CD4-positive, alpha-beta T cell treated with Interleukin-4 for 4 hours (primary cell): ENCODE data around the gene LZIC.
"Not testable (repeated sequence)": the region's sequence is repeated elsewhere in the genome, so short reads cannot be mapped to it uniquely, and the experiment has no call there.

Experiments
- DNase-seq: peaks from one replicate; pipeline ENCODE4 v3.0.0-alpha.2; 2020

The LZIC gene

GRCh38 chr1:9942939-9943788 lies at the start of gene LZIC, which contains the start of gene NMNAT1:
TSS of gene LZIC (minus strand) at chr1:9943391. CDS start at chr1:9936619, 6,772 bp downstream.
TSS of gene NMNAT1 (plus strand) at chr1:9943475. CDS start at chr1:9972074, 28,599 bp downstream.
- peak; percentile 90 for DNase-seq

DNA sequence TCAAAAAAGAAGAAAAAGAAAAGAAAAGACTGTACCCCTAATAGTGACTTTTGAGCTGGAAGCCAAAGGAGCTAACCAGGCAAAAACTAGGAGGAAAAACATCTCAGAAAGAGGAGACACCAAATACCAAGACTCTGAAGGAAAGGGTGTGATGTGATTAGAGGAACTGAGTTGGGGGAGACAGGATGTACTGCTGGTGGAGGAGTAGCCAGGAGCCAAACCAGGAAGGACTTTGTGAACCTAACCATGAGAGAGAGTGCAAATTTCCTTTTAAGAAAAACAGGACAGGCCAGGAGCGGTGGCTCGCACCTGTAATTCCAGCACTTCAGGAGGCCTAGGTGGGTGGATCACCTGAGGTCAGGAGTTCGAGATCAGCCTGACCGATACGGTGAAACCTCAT lies 49.7 kb upstream of the LZIC start:
- DNase-seq = no peak

GRCh38 chr1:9990944-9991343 lies 47.8 kb upstream of the LZIC start:
- no peak for DNase-seq

DNA sequence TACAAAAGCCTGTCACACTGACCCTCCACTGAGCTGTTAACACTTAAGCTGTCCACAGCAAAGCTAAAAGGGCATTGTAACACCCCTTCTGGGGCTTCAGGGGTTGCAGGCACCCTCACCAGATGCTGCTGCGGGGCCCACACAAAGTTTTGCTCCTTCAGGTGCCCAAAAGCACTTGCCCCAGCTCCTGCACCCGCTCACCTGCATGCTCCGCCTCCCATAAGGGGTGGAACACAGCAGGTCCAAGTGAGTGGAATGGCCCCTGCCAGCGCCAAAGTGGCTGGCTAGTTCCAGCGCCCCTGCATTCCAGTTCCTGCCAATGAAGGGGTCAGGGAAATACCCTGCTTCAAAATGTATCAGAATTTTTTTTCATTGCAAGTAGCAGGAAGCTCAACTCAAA lies 46.6 kb upstream of the LZIC start:
- no peak for DNase-seq

- DNase-seq = no peak
These were observed 41.8 kb upstream of the LZIC start for GRCh38 chr1:9985001-9985400.

DNA sequence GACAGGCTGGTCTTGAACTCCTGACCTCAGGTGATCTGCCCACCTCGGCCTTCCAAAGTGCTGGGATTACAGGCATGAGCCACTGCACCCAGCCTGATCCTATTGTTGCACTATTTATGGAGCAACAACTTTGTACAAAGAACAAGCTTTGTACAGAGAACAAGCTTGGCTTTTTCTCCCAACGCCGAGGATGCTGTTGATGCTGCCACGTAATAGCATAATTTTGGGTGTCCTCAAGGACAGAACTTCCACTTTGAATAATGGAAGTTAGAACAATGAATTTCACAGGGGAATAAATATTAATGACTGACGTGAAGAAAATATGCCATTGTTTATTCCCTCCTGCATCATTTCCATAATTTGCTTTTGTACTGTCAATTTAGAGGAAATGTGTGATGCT lies 41.1 kb upstream of the LZIC start:
- no peak for DNase-seq

DNA sequence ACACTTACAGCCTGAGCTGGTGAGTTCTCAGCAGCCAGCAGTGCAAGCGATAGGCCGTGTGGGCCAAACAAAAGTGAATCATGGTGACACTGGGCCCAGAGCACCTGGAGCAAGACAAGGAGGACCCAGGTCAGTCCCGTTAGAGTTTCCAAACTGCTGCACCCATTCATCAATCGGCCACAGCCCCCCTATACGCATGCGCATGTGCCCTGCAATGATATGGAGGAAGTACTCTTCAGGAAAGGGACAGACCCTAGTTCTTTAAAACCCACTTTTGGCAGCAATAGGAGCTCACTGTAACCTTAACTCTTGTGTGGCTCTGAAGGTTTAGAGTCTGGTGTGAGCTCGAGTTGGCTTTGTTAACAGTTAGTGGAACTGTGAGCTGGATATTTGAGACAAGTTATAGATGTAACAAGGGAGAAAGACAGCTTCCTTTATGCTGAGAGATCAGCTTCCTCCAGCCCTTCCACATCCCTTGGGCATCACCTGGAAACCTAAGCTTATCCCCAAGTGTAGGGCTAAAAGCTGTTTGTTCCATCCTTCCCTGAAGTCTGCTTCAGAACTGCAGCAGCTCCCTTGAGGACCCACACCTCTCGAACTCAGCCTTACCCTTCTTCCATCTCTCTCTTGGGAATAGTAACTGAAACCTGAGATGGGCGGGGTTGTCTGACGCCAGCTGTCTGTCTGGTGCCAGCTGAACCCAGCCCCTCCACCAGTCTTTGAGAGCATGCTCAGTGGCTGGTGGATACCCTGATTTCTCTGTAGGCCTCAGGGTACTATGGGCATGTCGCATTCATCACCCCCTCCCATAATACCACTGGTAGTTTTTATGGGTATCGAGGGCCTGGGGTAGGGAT lies 17.7 kb upstream of the LZIC start:
- DNase-seq = no peak

GRCh38 chr1:9960011-9960410 lies 16.8 kb upstream of the LZIC start:
- DNase-seq = no peak

DNA sequence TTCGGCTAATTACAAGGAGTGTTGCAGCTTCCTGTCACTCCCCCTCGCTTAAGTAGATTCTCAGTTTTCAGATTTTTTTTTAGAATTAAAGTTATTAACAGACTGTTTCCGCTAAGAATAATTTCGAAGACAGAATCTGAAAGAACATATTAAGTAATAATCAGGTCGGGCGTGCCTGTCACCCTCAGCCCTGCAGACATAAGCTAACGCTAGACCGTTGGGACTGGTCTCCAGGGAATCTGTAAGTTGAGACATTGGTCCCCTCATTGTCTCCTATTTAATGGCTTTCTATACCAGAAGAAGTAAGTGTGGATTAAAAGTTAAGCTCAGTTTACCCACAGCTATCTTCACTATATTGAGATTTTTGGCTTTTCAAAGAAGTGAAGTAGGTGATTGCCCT lies 14.5 kb upstream of the LZIC start:
- no peak for DNase-seq

DNA sequence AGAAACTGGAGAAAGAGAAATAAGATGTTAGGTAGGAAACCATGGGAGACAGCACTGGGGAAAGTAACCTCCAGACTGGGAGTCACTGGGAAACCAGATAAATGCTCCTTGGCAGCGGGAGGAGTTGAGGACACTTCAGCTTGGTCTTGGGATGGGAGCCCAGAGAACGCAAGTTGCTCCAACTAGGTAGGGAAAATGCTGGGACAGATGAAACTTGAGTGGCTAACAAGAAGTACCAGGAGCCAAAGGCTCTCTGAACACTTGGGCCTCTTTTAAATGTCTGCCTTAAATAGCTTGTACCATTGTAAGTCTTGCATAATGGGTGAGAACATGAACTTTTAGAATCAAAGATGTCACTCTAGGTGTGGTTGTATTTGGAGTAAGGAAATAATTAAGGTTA lies 3.1 kb upstream of the LZIC start:
- DNase-seq = no peak

DNA sequence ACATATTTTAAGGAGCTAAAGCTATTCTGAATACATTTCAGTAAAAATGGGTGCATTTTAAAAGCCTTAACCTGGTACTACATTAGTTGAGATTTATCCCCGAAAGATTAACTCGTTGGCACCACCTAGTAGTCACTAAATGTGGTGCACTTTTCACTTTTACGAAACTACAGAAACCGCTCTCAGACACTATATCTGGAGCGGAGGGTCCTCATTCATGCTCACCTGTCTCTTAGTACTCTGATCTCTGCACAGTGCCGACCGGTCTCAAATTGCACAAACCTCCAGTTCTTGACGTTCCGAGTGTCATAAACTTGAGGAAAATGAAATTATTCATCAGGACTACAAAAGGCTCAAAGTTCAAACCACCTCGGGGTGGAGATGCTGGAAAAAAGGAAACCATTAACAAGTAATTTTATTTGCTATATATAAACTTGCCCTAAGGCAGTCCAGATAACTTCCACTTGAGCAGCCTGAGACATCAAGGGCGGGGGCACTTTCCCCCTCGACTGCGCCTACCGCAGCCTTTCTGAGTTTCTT lies 722 bp downstream of the LZIC start:
- DNase-seq = peak; percentile 48

DNA sequence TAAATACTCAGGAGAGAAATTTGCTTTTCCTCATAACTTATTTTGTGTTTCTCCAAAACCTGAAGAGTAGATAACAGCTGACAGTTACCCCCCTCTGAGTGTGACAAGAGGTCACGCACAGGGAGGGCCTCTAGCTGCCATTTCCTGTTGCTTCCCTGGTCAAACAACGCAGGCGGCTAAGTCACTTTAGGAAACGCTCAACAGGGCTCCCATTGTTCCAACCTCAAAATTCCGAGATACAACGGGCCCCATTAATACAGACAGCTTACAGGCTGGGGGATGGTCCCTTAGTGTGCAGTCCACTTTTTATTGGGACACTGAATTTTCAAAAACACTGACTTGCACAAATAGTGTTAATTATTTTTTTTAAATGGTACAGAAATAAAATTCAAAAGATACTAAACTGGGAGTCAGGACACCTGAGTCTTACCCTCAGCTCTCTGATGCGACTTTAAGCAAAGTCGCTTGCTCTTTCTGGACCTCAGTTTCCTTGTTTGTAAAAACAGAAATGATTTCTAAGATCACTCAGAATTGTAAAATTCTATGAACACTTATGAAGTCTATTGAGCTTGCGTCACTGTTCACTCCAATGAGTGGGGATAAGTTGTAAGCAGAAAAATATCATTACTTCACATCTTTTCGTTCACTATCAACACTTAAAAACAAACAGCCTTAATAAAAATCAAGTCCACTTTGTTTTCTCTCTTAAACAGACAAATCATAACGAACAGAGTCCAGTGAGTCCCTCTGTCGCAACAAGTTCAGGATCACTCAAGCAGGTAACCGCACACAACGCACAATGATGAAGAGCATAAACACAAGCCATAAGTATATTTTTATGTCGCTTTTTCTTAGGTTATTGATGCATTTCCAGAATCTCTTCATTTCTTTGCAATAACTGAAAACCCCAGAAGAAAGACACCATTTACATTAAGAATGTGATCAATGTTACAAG lies 13.5 kb downstream of the LZIC start:
- no peak for DNase-seq

DNA sequence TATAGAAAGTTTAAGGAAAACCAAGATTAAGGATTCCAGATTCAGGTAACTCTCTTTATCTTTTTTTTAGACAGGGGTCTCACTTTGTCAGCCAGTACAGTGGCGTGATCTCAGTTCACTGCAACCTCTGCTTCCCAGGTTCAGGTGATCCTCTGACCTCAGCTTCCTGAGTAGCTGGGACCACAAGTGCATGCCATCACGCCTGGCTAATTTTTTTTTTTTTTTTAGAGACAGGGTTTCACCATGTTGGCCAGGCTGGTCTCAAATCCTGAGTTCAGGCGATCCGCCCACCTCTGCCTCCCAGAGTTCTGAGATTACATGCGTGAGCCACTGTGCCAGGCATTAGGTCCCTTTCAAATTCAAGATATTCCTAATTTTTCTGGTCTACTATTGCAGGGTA lies 15.9 kb downstream of the LZIC start:
- no peak for DNase-seq

DNA sequence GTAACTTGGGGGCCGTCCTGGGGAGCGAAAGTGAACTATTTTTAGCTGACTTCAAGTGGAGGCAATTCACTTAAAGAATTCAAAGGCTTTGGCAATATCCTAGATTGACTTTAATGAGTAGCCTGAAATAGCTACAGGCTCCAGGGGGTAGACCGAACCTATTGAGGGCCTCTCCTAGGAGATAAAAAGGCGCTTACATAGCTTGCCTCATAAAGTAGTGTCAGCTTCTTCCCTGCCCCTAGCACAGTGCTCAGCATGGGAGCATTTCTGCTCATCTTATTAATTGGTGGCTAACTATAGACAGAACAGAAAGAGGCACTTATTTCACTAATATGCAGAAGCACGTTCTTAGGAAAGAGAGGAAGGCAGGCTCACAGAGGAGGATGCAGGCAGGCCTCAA lies 20.8 kb downstream of the LZIC start:
- no peak for DNase-seq

DNA sequence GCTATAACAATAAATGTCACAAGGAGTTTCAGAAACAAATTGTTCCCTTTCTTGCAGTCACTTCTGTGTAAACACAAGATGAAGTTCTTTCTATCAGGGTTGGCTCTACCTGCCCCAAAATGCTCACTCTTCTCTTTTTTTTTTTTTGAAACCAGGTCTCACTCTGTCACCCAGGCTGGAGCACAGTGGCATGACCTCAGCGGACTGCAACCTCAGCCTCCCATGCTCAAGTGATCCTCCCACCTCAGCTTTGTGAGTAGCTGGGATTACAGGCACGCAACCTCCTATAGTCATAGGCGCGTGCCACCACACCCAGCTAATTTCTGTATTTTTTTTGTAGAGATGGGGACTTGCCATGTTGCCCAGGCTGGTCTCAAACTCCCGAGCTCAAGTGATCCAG lies 22.6 kb downstream of the LZIC start:
- DNase-seq = no peak

DNA sequence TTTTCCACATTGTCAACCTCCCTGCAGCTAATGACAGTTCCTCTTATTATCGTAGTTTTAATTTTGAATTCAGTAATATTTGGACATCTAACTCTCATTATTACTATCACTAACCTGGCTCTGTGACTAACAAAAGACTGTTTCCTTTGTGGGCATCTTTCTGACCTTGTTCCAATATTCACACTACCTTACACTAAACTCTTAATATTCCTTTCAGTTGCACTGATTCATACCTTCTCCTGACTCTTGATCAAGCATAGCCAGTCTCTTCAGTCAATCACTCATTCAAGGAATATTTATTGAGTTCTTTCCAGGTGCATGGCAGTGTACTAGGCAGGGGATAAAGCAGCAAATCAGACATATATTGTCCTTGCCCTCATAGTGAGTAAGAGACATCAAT lies 25.3 kb downstream of the LZIC start:
- DNase-seq = no peak

DNA sequence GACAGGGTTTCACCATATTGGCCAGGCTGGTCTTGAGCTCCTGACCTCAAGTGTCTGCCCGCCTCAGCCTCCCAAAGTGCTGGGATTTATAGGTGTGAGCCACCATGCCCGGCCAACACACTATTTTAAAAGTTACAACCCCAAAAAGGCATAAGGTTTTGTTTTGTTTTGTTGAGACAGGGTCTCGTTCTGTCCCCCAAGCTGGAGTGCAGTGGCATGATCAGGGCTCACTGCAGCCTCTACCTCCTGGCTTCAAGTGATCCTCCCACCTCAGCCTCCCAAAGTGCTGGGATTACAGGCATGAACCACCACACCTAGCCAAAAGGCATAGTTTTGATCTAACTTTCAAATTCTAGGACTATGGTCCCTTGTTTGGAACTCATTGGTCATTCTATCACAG lies 25.7 kb downstream of the LZIC start:
- DNase-seq = not testable (repeated sequence)

- DNase-seq = no peak
These were observed 26.7 kb downstream of the LZIC start for GRCh38 chr1:9916452-9916851.

DNA sequence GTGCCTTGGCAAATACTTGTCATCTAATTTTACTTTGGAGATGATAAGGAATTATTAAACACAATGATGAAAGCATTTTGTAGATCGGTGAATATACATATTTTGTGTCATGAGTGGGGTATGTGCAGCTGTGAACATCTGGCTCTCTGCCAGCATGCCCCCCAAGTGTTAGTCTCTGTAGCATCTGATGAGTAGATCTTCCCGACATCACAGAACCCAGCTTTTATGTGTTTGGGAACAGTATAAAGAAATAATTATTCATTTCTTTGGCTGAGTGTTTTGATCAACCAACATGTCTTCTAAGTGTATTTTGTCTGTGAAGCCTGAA lies 28.6 kb downstream of the LZIC start:
- DNase-seq = no peak

DNA sequence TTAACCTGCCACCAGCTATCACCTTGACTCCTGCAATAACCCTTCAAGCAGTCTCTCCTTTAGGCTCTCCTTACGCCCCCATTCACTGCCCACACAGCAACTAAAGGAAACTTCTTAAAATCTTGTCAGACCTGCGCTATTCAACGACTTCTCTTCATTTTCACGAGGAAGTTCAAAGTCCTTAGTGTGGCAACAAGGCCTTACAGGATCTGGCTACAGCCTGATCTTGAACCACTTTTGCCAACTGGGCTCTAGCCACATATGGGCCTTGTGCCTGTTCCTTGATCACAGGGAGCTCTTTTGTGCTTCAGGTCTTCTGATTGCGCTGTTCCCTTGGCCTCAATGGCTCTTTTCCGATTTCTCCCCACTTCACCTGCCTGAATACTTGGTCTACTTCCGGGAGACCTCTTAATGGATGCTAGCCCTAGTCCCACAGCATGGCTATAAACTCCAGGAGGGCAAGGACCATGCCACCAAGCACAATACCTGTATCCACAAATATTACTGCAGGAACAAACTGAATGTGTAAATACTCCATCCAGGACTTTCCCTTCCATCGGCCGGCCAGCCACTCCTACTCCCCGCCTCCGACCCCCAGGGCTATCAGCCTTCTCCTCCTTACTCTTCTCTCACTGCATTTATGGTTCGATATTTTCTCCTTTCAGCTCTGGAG lies 30.8 kb downstream of the LZIC start:
- DNase-seq = no peak

DNA sequence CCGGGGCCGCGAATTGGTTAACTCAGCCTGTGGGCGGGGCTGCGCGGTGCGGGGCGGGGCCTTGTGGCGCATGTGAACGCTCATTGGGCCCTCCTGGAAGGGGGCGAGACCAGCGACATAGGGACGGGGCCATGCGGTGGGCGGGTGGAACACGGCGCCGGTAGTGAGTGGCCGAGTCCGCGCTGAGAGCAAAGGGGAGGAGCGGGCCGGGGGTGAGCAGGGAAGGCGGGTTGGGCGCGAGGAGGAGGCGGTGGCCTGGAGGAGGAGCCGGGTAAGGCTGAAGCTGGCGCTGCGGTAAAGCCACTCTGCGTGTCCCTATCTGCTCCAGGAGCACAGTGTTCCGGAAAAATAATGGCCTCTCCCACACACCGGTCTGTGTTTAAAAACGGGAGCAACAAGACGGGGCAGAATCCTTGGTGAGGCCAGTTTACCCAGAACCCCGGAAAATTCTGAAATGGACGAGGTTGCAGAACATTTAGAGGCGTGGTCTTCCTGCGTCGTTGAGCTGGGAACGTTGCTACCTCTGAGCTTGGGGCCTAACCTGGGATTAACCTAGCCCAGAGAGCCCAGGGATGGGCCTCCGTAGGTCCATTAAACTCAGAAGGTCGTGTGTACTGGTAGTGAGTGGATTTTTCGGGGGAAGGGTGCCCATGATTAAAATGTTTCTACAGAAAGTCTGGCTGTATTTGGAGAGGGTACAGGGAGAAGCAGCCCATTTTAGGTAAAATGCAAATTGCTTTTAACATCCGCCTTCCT lies 32.6 kb downstream of the LZIC start:
- peak; percentile 99 for DNase-seq
